Neural crest cell (in vitro differentiated cells): ENCODE data around the gene EDA. TPM values are rescaled to one million over a fixed set of nuclear protein-coding genes. Genes with fewer than 3 reads are reported as not detected.

ENCODE experiments used
- DNase-seq: peaks from one replicate; pipeline ENCODE4 v3.0.0; 2021; ENCODE audit warnings: low read depth, mixed read lengths, low spot score
- H3K27ac Mint-ChIP-seq: one replicate; pipeline ENCODE4 v1.8.0; 2021; ENCODE audit warnings: mild to moderate bottlenecking, mixed read lengths; ENCODE audit not compliant: unreplicated experiment
- H3K27me3 Mint-ChIP-seq: 2 replicates; pipeline ENCODE4 v1.8.0; 2021; ENCODE audit warnings: low read depth, mild to moderate bottlenecking, mixed read lengths
- H3K36me3 Mint-ChIP-seq: 2 replicates; pipeline ENCODE4 v1.8.0; 2021; ENCODE audit warnings: low read depth, mild to moderate bottlenecking, mixed read lengths
- H3K4me1 Mint-ChIP-seq: 2 replicates; pipeline ENCODE4 v1.8.0; 2021; ENCODE audit warnings: mixed read lengths
- H3K4me3 Mint-ChIP-seq: one replicate; pipeline ENCODE4 v1.8.0; 2021; ENCODE audit warnings: mild to moderate bottlenecking, mixed read lengths
- H3K9me3 Mint-ChIP-seq: 2 replicates; pipeline ENCODE4 v1.8.0; 2021; ENCODE audit warnings: mixed read lengths
- CTCF ChIP-seq: fragments of 200-600 bp; sonication (generic); conservative IDR thresholded peaks from 2 replicates; pipeline ENCODE4 v1.5.0; 2021; ENCODE audit warnings: antibody characterized with exemption, mild to moderate bottlenecking
- total RNA-seq: library from RNA; stranded (reverse); gene quantifications from 2 replicates; pipeline ENCODE4 v1.2.1, GENCODE V29; 2021

EDA gene
- total RNA-seq, 1 donor from 2014 or later = 2.5 TPM

- Mint-ChIP-seq H3K36me3 (peaks cover 2% of the 10 kb centered on the region), H3K27me3 (no peaks in the 10 kb centered on the region), H3K4me3 (no peak overlapping the region), H3K4me1 (no peaks in the 10 kb centered on the region), H3K27ac (no peak overlapping the region), H3K9me3 (peaks cover 2% of the 10 kb centered on the region)
- no peak for DNase-seq
- no peak for TF ChIP-seq CTCF
Measured at GRCh38 chrX:69919749-69920148, 303.8 kb downstream of the EDA start.

- H3K9me3 Mint-ChIP-seq = peaks cover 7% of the 10 kb centered on the region
- H3K4me3 Mint-ChIP-seq = no peak overlapping the region
- H3K27me3 Mint-ChIP-seq = no peaks in the 10 kb centered on the region
- H3K4me1 Mint-ChIP-seq = no peaks in the 10 kb centered on the region
- TF ChIP-seq CTCF = no peak
- DNase-seq = no peak
- no peak overlapping the region for H3K27ac Mint-ChIP-seq
- peaks cover 4% of the 10 kb centered on the region for H3K36me3 Mint-ChIP-seq
Measured at GRCh38 chrX:69932323-69932722, 316.4 kb downstream of the EDA start.

- peaks cover 2% of the 10 kb centered on the region for H3K9me3 Mint-ChIP-seq
Measured at GRCh38 chrX:69948276-69948797, 332.4 kb downstream of the EDA start.

GRCh38 chrX:69951753-69952152 is 335.8 kb downstream of the EDA start:
- Mint-ChIP-seq H3K27ac (no peak overlapping the region), H3K4me1 (no peaks in the 10 kb centered on the region), H3K4me3 (no peak overlapping the region), H3K36me3 (peaks cover 2% of the 10 kb centered on the region), H3K9me3 (peaks cover 7% of the 10 kb centered on the region), H3K27me3 (no peaks in the 10 kb centered on the region)
- no peak for TF ChIP-seq CTCF
- no peak for DNase-seq

More at GRCh38 chrX:69948276-69948797, 332.4 kb downstream of the EDA start:
- no peak overlapping the region for H3K27ac Mint-ChIP-seq
- TF ChIP-seq CTCF = no peak
- no peak overlapping the region for H3K4me3 Mint-ChIP-seq
- H3K36me3 Mint-ChIP-seq = peaks cover 2% of the 10 kb centered on the region
- no peaks in the 10 kb centered on the region for H3K4me1 Mint-ChIP-seq
- H3K27me3 Mint-ChIP-seq = no peaks in the 10 kb centered on the region
- DNase-seq = no peak

- TF ChIP-seq CTCF = no peak
- H3K4me3 Mint-ChIP-seq = no peak overlapping the region
Measured at GRCh38 chrX:69959712-69960111, 343.8 kb downstream of the EDA start.

More at GRCh38 chrX:69959712-69960111, 343.8 kb downstream of the EDA start:
- Mint-ChIP-seq H3K9me3 (peaks cover 5% of the 10 kb centered on the region), H3K4me1 (no peaks in the 10 kb centered on the region), H3K27me3 (no peaks in the 10 kb centered on the region), H3K36me3 (peaks cover 3% of the 10 kb centered on the region), H3K27ac (no peak overlapping the region)
- no peak for DNase-seq
